Dedifferentiated amniotic fluid mesenchymal stem cell (primary cell): Measurements from ENCODE around the gene GALNT2.

Experiments used
- DNase-seq: peaks from one replicate; pipeline ENCODE4 v3.0.0-alpha.2; 2016; ENCODE audit errors: extremely low spot score

Gene GALNT2

DNA sequence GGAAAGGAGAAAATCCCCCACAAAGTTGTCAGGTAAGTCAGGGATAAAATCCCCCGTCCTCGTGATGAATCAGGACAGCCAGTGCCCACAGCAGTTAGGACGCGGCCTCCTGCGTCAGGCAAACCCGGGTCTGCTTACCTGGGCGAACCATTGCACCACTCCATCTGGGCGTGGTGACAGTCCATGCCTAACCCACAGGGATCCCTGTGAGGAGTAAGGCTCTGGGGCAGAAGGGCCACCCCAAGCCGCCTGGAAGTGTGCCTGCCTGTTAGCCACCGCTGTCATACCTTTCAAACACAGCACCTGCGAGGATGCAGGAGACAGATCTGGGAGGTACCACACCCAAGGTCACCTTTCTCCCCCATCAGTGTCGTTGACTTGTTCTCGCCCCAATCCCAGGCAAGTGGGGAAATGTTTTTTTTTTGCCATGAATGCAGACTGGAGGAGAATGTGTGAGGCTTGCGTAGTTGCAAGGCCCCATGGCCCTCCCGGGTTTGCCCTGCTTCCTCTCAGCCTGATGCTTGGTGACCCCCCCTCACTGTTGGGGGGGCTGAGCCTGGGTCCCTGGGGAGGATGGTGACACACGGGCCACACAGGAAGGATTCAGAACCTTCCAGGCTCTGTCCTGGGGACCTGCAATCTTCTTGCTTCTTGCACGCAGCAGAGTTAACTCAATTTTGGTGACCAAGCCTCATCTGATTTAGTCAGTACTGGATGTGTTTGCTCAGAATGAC, 252.1 kb downstream of the GALNT2 start:
- no peak for DNase-seq

DNA sequence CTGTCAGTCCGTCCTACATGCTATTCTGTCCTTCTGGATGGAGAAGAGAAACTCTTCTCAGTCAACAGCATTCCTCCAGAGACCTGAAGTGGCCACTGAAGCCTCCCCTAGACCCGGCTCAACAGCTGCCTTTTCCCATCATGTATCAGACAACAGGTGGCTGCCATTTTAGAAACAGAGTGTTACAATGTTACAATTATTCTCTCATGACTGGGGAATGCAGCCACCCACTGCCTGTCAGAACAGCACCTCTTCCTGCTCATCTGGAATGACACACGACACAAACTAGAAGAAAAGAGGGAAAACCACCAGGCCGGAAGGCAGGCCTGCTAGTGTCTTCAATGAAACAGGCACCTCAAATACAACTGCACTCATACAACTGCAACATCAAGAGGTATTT, 253.8 kb downstream of the GALNT2 start:
- DNase-seq, result no peak

DNA sequence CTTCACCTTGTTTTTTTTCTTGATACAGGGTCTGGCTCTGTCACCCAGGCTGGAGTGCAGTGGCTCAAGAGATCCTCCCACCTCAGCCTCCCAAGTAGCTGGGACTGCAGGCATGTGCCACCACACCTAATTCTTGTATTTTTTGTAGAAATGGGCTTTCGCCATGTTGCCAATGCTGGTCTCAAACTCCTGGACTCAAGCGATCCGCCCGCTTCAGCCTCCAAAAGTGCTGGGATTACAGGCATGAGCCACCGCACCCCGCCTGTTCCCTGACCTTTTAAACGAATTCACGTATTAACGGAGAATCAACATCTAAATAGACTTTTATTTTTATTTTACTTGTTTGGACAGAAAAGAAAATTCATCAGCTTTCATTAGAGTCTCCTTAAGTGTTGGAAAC, 254.3 kb downstream of the GALNT2 start:
- no peak for DNase-seq

DNA sequence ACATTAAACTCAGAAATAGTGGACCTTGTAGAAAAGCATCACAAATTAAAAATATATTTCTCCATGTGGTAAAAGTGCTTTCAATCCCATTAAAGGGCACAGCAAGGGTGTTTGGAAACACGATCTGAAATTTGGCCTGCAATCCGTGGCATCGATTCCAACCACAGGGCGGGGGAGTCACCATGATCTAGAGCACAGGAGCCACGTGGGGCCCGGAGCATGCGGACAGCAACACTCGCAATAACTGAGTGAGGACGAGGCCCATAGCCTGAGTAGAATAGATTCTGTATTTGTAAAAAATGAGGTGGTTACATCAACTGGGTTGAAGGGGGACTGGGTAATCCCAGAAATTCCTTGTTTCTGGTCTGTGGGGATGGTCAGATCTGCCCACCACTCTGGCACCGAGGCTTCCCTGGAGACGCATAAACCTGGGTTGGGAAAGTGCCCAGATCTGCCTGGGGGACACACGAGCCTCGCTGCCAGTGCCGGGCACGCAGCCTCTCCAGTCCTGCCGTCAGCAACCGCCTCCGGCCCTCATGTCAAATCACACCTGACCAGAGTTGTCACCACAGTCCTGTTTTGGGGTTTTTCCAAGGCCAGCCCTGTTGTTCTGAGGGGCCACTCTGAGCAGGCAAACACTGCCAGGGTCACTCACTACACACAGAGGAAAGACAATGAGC, 254.8 kb downstream of the GALNT2 start:
- no peak for DNase-seq

DNA sequence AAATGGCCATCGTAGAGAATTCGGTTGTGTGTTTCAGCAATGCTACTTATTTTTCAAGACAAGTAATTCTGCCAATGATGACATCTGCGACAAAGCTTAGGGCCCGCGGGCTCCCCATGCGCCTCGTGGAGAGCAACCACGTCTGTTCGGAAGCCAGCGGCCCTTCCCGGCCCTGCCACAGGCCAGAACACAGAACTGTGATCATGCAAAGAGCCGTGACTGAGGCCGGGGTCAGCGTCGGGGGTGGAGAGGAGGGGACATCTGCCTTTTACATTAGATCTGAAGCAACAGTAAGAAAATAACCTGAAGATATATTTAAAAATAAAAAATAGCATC, 255.4 kb downstream of the GALNT2 start:
- no peak for DNase-seq

DNA sequence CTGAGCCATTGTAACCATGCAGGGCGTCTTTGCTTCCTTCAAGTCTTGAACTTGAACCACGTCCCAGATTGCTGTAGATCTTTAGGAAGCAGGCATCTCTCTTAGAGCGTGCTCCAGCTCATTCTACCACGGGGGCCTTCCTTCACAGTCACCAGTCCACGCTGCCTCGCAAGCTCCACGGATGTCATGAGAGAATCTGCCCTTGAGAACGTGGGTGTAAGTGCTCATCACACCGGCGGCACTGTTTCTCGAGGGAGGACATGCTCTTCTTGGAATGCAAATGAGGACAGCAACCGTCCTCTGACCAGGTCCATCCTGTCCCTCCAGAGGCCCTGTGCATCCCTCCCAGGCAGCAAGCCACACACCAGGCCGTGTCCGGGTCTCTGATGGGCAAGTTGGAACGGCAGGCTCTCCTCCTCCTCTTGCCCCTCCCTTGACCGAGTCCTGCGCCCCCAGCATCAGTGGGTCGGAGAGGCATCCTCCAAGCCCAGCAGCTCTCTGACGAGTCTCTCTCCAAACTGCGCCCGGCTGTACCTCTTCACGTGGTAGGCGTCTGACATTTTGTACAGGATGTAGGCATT, 256.0 kb downstream of the GALNT2 start:
- no peak for DNase-seq

DNA sequence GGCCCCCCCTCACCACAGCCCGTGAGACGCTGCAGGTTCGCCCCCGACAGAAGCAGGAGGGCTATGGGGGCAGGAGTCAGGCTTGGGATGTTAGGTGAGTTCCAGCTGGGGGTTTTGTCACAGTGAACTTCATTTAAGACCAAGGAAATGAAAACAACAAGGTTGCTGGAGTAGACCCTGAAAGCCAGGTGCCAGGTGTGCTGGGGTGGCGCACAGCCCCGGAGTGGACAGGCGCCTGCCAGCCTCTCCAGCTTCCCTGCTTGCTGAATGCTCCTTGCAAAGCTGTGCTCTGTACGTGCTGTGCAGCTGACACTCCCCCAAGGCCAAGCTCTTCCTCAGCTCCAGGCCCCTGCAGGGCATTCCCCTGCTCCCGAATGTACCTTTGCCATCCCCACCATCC, 256.6 kb downstream of the GALNT2 start:
- no peak for DNase-seq

DNA sequence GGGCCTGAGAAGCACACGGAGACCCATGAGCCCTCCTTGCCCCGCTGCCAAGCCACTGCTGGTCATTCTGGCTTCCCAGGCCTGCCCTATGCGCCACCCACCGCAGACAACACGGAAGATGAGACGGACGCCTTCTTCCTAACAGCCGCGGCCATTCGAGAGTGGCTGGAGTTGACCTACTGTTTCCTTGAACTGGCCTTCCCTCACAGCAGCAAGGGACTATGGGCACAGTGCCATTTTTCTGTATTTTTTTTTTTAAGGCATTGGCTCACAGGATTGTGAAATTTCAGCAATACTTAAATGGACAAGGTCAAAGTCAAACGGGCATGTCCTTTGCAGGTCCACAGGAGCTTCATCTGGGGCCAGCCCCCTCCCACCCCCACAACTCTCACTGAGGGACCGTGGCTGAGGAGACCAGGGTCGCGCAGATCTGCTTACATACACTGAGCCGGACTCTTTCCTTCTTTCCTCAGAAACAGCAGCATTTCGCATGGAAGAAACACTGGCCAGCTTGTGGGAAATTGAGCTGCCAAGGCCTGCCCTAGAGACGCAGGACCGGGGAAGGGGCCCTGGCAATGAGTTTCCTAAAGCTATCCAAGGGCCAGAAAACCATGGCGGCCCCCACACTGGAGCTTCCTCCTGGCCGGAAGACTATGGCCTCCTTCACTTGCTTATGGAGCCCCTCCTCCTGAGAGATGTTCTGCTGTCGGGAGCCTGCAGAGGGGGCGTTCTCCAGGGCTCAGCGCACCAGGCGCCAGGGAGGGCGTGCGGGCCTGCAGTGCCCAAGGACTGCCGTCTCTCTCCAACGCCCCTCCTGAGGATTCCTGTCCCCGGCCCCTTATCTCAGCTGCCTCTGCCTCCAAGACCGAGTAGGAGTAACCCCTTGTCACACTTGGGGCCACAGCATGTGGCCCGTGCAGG, 260.2 kb downstream of the GALNT2 start:
- no peak for DNase-seq

DNA sequence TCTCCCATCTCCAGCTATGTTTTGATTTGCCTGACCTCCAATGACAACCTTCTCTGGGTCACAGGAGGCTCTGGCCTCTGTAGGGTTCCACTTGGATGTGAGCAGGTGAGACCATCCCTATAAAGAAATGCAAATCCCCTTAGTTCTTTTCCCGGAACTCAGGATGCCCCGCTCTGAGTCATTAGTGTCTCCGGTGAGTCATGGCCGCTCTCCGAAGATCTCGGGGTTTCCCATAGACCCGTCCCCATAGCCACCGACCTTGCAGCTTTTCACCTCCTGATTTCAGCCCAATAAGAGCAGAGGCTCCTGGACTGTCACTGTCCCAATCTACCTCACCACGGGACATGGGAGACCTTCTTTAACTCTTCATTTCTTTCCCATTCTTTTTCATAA, 260.9 kb downstream of the GALNT2 start:
- DNase-seq, result no peak

DNA sequence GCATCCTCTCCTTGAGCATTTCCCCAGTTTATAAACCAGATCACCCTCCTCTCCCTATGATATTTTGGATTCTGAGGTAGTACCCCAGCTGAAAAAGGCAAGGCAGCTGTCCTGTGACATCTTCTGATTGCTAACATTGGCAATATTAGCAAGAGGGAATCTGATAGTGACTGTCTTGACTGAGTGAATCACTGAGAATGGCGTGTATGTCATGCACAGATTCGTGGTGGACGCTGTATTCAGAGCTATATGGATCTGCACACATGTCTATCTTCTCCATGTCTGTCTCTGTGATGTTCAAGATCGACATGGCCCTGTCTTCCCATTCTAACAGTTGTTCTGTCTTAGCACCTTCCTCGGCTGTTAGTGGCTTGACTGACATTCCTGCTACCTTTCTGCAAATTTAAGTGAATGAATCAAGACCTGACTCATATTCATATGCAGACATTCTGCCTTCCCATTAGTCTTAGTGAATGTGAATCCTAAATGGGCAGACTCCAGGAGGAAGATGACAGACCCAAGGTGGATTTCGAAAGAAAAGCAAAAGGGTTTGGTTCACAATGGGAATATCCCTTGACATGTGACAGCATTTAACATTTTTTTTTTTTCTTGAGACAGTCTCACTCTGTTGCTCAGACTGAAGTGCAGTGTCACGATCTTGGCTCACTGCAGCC, 261.4 kb downstream of the GALNT2 start:
- DNase-seq, result no peak

DNA sequence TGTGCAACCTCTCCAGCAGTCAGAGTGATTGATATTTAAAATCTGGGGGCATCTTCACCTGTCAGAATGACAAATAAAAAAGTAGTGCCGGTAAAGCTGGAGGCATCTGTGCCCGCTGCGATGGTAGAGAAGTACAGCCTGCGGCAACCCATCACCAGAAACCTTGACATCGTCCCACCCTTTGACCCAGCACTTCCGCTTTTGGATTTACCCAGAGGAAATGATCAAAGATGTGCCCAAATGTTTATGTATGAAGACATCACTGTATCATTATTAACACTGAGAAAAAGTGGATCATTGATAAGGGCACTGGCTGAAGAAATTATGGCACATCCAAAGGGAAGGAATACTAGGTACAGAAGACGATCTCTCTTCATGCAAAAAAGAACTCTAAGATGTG, 263.1 kb downstream of the GALNT2 start:
- DNase-seq, result no peak
